Motor neuron (in vitro differentiated cells): ENCODE results near the gene OR8D2. TPM values are rescaled to one million over a fixed set of nuclear protein-coding genes. Genes with fewer than 3 reads are reported as not detected.
"Not testable (repeated sequence)": the region's sequence is repeated elsewhere in the genome, so short reads cannot be mapped to it uniquely, and the experiment has no call there.

ENCODE experiments used
- ATAC-seq, 8 experiments: fragments of 200-7000 bp; cut with Tn5 transposase; replicated peaks in 6 of 8; 2 replicates each; pipeline ENCODE4 v1.8.0; 2021; ENCODE audit warnings: mild to moderate bottlenecking in 8 of 8, moderate library complexity in 8 of 8
- H3K27ac ChIP-seq, 2 donors: fragments of 250-450 bp; sonication (Bioruptor Pico); 2 replicates each; pipeline ENCODE4 v1.9.0; 2021; ENCODE audit warnings: antibody characterized with exemption in 2 of 2, mild to moderate bottlenecking in 2 of 2, moderate library complexity in 1 of 2
- H3K4me1 ChIP-seq, 2 donors: fragments of 250-450 bp; sonication (Bioruptor Pico); replicated peaks in 1 of 2; 2 replicates each; pipeline ENCODE4 v1.6.1; 2021; ENCODE audit warnings: antibody characterized with exemption in 2 of 2, mild to moderate bottlenecking in 2 of 2, moderate library complexity in 1 of 2
- H3K4me3 ChIP-seq, 5 donors: fragments of 250-450 bp; sonication (Bioruptor Pico); 2 replicates each; pipeline ENCODE4 v1.9.0; 2021; ENCODE audit warnings: antibody characterized with exemption in 5 of 5, mild to moderate bottlenecking in 5 of 5, moderate library complexity in 4 of 5
- WGBS, 10 experiments: fragments of 450-650 bp; shearing (Covaris generic); methylation state at CpG; one replicate each; pipeline ENCODE4 v1.0.0; 2022; 5-methylcytosine and 5-hydroxymethylcytosine counted together
- in situ Hi-C, 9 experiments: fragments of 400-800 bp; cut with MboI; loops; one replicate each; pipeline ENCODE4 v1.15.0; 2021; ENCODE audit warnings: low sequenced_read_pairs in 9 of 9, low pct_unique_long_range_greater_than_20kb in 2 of 9; ENCODE audit not compliant: unreplicated experiment in 9 of 9
- total RNA-seq, 8 experiments: library from RNA; unstranded; fragments of 300-600 nt; gene quantifications; 2 replicates each; pipeline versions ENCODE4 v1.2.3 to v1.2.4, GENCODE V29; 2022

Gene OR8D2
- total RNA-seq, 8 experiments from 2014 or later, result 0.42 to 0.76 TPM; not detected in 6

DNA sequence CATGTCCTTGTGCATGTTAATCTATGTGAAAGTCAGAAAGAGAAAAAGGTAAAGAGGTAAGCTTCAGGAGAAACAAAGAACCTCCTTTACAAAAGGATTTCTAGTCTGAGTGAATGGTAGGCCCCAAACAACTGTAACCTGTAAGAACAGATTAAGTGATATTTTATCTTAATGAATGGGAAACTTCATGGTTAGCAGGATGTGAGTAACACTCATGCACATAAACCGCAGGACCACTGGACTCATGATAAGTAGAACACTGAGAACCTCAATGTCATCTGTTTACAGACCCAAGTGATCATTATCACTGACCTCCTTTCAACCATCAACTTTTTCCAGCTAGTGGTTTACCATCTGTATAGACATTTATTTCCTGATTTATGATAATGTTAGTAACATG lies 43.9 kb downstream of the OR8D2 start:
- ATAC-seq, result no peak
- H3K27ac ChIP-seq, result no peak overlapping the region
- in situ Hi-C loops, result no loop called here
- H3K4me3 ChIP-seq, result no peak overlapping the region
- WGBS, 10 experiments, result 0 to 100% (median 94%) methylated on average over 1 of the region's 1 CpG; no CpG with 5 or more reads in 4 of the 10 experiments
- H3K4me1 ChIP-seq, result no peaks in the 10 kb centered on the region

DNA sequence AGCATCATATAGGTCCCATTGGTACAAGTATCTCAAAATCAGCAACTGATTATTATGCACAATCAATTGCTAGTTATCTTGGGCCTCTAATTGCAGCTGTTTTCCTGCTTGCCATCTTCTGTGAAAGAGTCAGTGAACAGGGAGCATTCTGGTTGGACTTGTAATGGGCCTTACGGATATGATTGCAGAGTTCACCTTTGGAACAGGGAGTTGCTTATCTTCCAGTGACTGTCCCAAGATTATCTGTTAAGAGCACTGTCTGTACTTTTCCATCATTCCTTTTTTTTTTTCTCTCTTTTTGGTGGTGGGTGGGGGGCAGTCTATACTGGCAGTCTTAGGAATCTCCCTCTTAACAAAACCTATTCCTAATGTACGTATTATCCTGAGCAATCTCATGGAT lies 46.0 kb downstream of the OR8D2 start:
- 45 to 100% (median 89%) methylated on average over 1 to 2 of the region's 2 CpGs; no CpG with 5 or more reads in 1 of the 10 experiments for WGBS, 10 experiments
- H3K27ac ChIP-seq, result no peak overlapping the region
- no peak overlapping the region for H3K4me3 ChIP-seq
- no peak for ATAC-seq
- in situ Hi-C loops, result no loop called here
- no peaks in the 10 kb centered on the region for H3K4me1 ChIP-seq

DNA sequence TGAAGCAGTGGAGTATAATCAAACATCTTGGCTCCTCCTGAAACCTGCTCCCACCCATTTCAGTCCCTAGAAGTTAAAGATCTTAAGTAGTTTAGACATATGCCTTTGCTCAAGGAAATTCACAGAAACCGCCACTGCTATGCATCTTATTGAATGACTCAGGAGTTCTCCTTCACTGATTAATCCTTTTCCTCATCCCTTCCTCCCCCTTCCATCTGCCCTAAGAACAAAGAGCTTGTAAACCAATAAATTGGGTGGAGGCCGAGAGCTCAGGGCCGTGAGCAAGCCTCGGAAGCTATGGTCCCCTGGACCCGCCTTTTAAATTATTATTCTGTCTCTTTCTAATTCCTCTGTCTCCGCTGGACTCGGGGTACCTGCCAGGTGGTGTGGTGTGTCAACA lies 49.1 kb downstream of the OR8D2 start:
- 13 to 100% (median 40%) methylated on average over 2 to 5 of the region's 7 CpGs; no CpG with 5 or more reads in 2 of the 10 experiments for WGBS, 10 experiments
- in situ Hi-C loops, ATAC-seq, H3K27ac ChIP-seq, H3K4me3 ChIP-seq, H3K4me1 ChIP-seq: not testable (repeated sequence)

Other genes with a start within 250 kb of the OR8D2 start
- gene VWA5A, start 204.7 kb downstream of the OR8D2 start, total RNA-seq, result 10 to 100 TPM in 6 of 8 experiments, 1 to 10 TPM in 2; 7.0 to 34.7 (median 15.4) TPM
- under 1 TPM in 3 of 8 experiments, not detected in 5; 0.17 to 0.43 (median 0.28) TPM for gene OR10D3, start 136.9 kb downstream of the OR8D2 start, total RNA-seq
- under 1 TPM in 5 of 8 experiments, not detected in 3; 0.05 to 0.29 (median 0.14) TPM for gene OR8G1, start 79.1 kb downstream of the OR8D2 start, total RNA-seq
- gene OR8G5, start 63.8 kb downstream of the OR8D2 start, total RNA-seq, result under 1 TPM in 4 of 8 experiments, not detected in 4; 0.27 to 0.59 (median 0.30) TPM
- under 1 TPM in 5 of 8 experiments, not detected in 3; 0.05 to 0.66 (median 0.18) TPM for gene OR8D1, start 6.2 kb downstream of the OR8D2 start, total RNA-seq
- gene OR8B2, start 64.3 kb upstream of the OR8D2 start, total RNA-seq, result under 1 TPM in 1 of 8 experiments, not detected in 7; 0.66 TPM
- gene OR8B3, start 78.8 kb upstream of the OR8D2 start, total RNA-seq, result under 1 TPM in 2 of 8 experiments, not detected in 6; 0.09 to 0.33 TPM
- under 1 TPM in 1 of 8 experiments, not detected in 7; 0.38 TPM for gene OR8B4, start 104.7 kb upstream of the OR8D2 start, total RNA-seq
- gene OR8B8, start 125.5 kb upstream of the OR8D2 start, total RNA-seq, result under 1 TPM in 5 of 8 experiments, not detected in 3; 0.04 to 0.76 (median 0.14) TPM
- 1 to 10 TPM in 1 of 8 experiments, under 1 TPM in 3, not detected in 4; 0.25 to 1.2 (median 0.40) TPM for gene OR8B12, start 223.5 kb upstream of the OR8D2 start, total RNA-seq
- under 1 TPM in 5 of 8 experiments, not detected in 3; 0.04 to 0.66 (median 0.23) TPM for gene OR8A1, start 249.8 kb upstream of the OR8D2 start, total RNA-seq